H1 (cell line): ENCODE results near the gene TNS3.

ENCODE experiments used
- CHD2 ChIP-seq: IDR thresholded peaks from 2 replicates; pipeline ENCODE4 v1.6.1; 2012; ENCODE audit warnings: low read length, improper control_type of control experiment
- EZH2 ChIP-seq: fragments of 200-600 bp; sonication (generic); IDR thresholded peaks from 2 replicates; pipeline ENCODE4 v1.7.1; 2012; ENCODE audit warnings: low read depth, mild to moderate bottlenecking, moderate library complexity, low read length, inconsistent platforms; ENCODE audit not compliant: severe bottlenecking
- GABPA ChIP-seq: IDR thresholded peaks from 2 replicates; pipeline ENCODE4 v1.6.1; 2011; ENCODE audit warnings: mild to moderate bottlenecking, low read length, moderate library complexity, borderline replicate concordance; ENCODE audit not compliant: insufficient read depth
- HDAC6 ChIP-seq: IDR thresholded peaks from one replicate; pipeline ENCODE4 v1.7.1; 2012; ENCODE audit warnings: low read depth, mild to moderate bottlenecking, inconsistent platforms, low read length, moderate library complexity
- KDM1A ChIP-seq: fragments of 200-600, 300-600 bp; sonication (generic); IDR thresholded peaks from 2 replicates; pipeline ENCODE4 v1.7.1; 2016; ENCODE audit warnings: mild to moderate bottlenecking, low read length, borderline replicate concordance
- POLR2A ChIP-seq, 2 experiments: IDR thresholded peaks; 1 replicate in 1 of 2; 2 replicates in 1 of 2; pipeline ENCODE4 v1.6.1; 2011; ENCODE audit warnings: low read depth in 2 of 2, low read length in 2 of 2, mild to moderate bottlenecking in 2 of 2; ENCODE audit errors: control extremely low read depth in 1 of 2
- POU5F1 ChIP-seq: IDR thresholded peaks from 2 replicates; pipeline ENCODE4 v1.6.1; 2011; ENCODE audit warnings: low read depth, mild to moderate bottlenecking, low read length, moderate library complexity
- SRF ChIP-seq: IDR thresholded peaks from 2 replicates; pipeline ENCODE4 v1.6.1; 2011; ENCODE audit warnings: mild to moderate bottlenecking, low read depth, low read length, moderate library complexity
- TAF1 ChIP-seq: IDR thresholded peaks from 2 replicates; pipeline ENCODE4 v1.6.1; 2011; ENCODE audit warnings: mild to moderate bottlenecking, low read depth, low read length
- TF ChIP-seq, protein P1 (sequence below), 3 experiments: IDR thresholded peaks; 1 replicate in 2 of 3; 2 replicates in 1 of 3; pipeline versions ENCODE4 v1.5.1 to v1.6.1; 2011; ENCODE audit warnings: low read length in 3 of 3, mild to moderate bottlenecking in 3 of 3, inconsistent platforms in 2 of 3, low read depth in 1 of 3, moderate library complexity in 1 of 3; ENCODE audit not compliant: insufficient read depth in 1 of 3; ENCODE audit errors: control extremely low read depth in 1 of 3

- TF ChIP-seq KDM1A (no peak), TAF1 (no peak), POLR2A (IDR thresholded peaks at IDR 0.05; ENCODE audit: control extremely low read depth in 1 of 2, low read depth in 2 of 2, low read length in 2 of 2) (no peak), GABPA (no peak), HDAC6 (no peak), POU5F1 (no peak), SRF (no peak), EZH2 (no peak), CHD2 (no peak)
- TF ChIP-seq, protein P1, sequence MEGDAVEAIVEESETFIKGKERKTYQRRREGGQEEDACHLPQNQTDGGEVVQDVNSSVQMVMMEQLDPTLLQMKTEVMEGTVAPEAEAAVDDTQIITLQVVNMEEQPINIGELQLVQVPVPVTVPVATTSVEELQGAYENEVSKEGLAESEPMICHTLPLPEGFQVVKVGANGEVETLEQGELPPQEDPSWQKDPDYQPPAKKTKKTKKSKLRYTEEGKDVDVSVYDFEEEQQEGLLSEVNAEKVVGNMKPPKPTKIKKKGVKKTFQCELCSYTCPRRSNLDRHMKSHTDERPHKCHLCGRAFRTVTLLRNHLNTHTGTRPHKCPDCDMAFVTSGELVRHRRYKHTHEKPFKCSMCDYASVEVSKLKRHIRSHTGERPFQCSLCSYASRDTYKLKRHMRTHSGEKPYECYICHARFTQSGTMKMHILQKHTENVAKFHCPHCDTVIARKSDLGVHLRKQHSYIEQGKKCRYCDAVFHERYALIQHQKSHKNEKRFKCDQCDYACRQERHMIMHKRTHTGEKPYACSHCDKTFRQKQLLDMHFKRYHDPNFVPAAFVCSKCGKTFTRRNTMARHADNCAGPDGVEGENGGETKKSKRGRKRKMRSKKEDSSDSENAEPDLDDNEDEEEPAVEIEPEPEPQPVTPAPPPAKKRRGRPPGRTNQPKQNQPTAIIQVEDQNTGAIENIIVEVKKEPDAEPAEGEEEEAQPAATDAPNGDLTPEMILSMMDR (IDR thresholded peaks at IDR 0.05; ENCODE audit: control extremely low read depth in 1 of 3, insufficient read depth in 1 of 3, low read depth in 1 of 3, low read length in 3 of 3): no peak
These were observed 76.5 kb downstream of the TNS3 start for GRCh38 chr7:47505312-47506007.
